ENCODE results near the gene AMBP.

AMBP gene

GRCh38 chr9:114112778-114113584 lies 34.9 kb upstream of the AMBP start:
- DNase-seq: no peak

GRCh38 chr9:114112325-114112724 lies 34.2 kb upstream of the AMBP start:
- DNase-seq: no peak

- DNase-seq: no peak
Measured at GRCh38 chr9:114110180-114110579, 32.1 kb upstream of the AMBP start.

- no peak for DNase-seq
Measured at GRCh38 chr9:114109124-114109523, 31.0 kb upstream of the AMBP start.

GRCh38 chr9:114108016-114108833 lies 30.1 kb upstream of the AMBP start:
- peak; percentile 38 for DNase-seq

- no peak for DNase-seq
Measured at GRCh38 chr9:114107286-114108001, 29.3 kb upstream of the AMBP start.

GRCh38 chr9:114105236-114105635 lies 27.1 kb upstream of the AMBP start:
- DNase-seq: no peak

GRCh38 chr9:114102484-114102883 lies 24.4 kb upstream of the AMBP start:
- DNase-seq: no peak

- no peak for DNase-seq
Measured at GRCh38 chr9:114100536-114100935, 22.4 kb upstream of the AMBP start.

GRCh38 chr9:114099669-114100270 lies 21.7 kb upstream of the AMBP start:
- no peak for DNase-seq

- DNase-seq: no peak
Measured at GRCh38 chr9:114098936-114099668, 21.0 kb upstream of the AMBP start, which contains the start of gene KIF12. KIF12 (minus strand) TSS chr9:114099292; CDS start chr9:114099276, 16 bp downstream.

- peak; percentile 9 for DNase-seq
Measured at GRCh38 chr9:114098021-114098935, 20.2 kb upstream of the AMBP start.

GRCh38 chr9:114097613-114098020 lies 19.5 kb upstream of the AMBP start:
- no peak for DNase-seq

GRCh38 chr9:114096866-114097612 lies 18.9 kb upstream of the AMBP start:
- DNase-seq: no peak

GRCh38 chr9:114096041-114096511 lies 18.0 kb upstream of the AMBP start:
- DNase-seq: no peak

GRCh38 chr9:114094971-114095370 lies 16.9 kb upstream of the AMBP start:
- DNase-seq: no peak

- no peak for DNase-seq
Measured at GRCh38 chr9:114093761-114094505, 15.8 kb upstream of the AMBP start.

GRCh38 chr9:114093031-114093471 lies 15.0 kb upstream of the AMBP start:
- DNase-seq: no peak

- no peak for DNase-seq
Measured at GRCh38 chr9:114092336-114092735, 14.2 kb upstream of the AMBP start.

All from CD4-positive, alpha-beta T cell treated with Interleukin-12 subunit alpha and Interleukin-12 subunit beta, for 1 hour (primary cell).